RCC 7860 (cell line): Measurements from ENCODE around the gene PIGC.
A peak's percentile ranks its signal among the peaks of the same experiment; 100 is the strongest.

Experiments used
- DNase-seq: peaks from one replicate; pipeline ENCODE4 v3.0.0-alpha.2; 2015; ENCODE audit warnings: low spot score
- FAIRE-seq: peaks from 2 replicates; lab custom pipeline; 2012; peaks lifted over from hg19 to GRCh38; lab: Jason Lieb, UNC

PIGC gene

DNA sequence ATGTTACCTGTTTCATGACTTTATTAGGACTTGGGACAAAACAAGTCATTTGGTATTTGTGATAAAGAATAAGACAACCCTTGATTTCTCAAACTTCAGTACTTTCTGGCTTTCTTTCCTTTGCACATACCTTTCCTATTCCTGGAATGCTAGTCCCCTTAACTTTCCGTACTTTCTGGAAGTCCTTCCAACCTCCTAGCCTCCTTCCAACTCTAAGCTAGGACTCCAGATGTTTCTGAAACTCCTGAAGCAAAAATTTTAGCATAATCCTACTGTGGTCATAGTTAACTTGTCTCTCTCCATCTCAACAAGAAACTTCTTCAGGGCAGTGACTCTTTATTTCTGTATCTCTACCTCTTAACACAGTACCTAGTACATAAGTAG lies 43.2 kb downstream of the PIGC start:
- no peak for FAIRE-seq
- DNase-seq: no peak

DNA sequence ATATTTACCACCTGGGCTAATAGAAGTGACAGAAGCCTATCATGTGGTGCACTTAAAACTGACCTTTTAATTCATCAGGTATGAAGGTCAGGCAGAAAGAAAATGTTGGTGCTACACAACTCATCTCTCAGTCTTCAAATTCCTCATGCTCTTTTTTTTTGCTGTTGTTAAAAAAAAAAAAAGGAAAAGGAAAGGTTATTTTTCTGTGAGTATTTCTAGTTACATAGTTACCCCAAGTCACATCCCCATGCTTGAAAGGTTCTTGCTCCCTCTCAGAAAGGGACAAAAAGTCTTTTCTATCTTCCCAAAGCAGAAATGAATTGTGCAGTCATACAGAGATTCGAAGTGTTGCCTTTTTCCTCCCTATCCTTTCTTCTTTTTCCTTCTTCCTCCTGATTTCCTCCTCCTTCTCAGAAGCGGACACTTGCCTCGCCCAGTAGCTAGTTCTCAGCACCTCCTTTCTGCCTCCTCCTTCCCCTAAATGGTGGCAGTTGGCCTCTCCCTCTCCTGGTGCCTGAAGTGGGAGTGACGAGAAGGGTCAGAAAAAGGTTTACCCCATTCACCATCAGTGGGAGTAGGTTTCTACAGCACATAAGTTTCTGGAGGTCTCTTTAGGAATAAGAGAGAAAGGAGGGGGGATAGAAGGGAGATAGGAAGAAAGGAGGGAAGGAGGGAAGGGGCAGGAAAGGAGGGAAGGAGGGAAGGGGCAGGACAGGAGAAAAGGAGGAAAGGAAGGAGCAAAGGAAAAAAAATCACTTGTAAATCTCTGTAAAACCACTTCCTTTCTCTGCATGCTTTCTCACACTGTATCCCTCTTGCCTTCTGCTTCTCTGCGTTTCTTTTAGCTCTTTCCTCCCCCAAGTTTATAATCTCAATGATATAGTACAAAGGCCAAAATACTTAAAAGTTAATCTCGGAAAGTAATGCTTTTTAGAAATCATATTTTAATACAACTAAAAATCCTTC lies 43.8 kb downstream of the PIGC start:
- DNase-seq (no peak), FAIRE-seq (no peak)

DNA sequence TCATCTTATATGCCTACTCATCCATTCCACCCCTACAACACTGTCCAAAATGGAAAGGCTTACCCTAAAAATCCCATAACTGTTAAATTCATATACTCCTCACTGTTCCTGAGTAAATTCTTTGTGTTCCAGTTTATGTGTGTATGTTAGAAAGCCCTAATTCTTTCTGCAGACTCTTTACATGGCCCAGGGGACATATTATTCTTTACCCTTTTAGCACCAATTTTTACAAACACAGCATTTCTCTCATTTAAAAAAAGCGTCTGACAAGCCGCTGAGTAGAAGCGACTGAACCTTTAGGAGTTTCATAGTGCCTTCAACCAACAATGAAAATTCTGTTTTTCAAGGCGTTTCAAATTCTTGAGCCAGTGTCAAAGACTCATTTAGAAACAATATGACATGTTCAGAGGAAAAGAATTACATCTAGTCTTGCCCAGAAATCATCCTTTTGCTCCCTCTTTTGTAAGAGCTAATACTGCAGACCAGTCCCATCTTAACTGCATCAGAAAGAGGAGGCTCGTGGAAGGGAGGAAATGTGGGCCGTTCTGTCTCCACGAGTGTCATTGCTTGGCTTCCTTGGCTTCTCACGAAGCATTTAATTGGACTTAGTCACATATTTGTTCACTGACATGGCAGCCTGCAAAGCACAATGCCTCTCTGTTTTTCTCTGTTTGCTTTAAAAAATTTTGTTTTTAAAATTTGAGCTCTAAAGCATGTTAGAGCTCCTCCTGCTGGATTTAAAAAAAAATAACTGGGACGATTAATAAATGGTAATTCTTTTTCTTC lies 44.7 kb downstream of the PIGC start:
- DNase-seq (peak; percentile 89), FAIRE-seq (peak; percentile 93)

DNA sequence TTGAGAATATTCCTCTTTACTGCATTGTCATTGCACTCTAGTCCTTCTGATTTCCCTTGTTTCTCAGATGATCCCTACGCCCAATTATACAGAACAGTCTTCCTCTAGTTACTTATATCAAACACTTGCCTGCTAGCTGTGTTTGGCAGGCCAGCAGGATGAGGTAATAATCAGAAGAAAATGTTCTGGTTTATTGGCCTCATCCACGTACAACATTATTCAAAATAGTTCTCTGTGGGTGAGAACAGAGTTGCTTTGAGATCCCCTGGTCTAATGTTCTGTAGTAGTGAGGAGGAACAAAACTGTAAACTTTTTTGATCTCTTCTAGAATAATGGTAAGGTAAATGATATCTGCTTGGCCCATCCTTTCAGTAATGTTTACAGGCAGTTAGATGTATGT lies 45.7 kb downstream of the PIGC start:
- no peak for DNase-seq
- no peak for FAIRE-seq

DNA sequence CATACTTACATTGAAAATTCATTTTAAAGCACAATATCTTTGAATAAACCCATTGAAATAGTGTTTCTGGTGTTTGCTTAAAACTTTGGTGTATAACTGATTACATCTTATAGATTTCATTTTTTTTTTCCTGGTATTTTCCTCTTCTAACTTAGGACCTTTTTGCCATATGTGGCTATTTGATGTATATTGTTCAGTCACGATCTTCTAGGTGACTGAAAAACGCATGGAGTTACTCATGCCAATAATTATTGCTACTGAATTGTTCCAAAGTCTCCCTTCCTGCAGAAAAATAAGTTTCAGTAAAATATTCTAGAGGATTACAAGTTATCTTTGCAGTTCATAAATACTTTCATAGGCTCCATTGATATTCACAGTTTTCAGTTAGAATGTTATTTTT lies 46.2 kb downstream of the PIGC start:
- DNase-seq (no peak), FAIRE-seq (no peak)

DNA sequence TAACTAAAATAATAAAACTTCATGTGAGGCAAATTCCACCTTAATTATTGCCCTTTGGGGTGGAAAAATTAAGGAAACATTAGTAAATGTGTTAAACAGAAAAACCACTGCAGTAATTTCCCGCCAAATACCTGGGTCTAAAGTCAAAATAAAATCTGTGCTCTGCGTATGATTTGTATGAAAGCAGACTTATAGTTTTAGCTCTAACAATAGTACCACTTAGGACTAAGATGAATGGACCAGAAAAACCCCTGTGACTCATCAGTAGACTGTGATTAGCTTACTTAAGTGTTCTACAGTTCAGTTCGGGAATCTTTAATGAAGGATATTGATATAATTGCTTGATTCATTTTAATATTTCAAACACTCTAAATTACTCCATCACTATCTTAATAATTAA lies 46.6 kb downstream of the PIGC start:
- FAIRE-seq: peak; percentile 80
- no peak for DNase-seq

DNA sequence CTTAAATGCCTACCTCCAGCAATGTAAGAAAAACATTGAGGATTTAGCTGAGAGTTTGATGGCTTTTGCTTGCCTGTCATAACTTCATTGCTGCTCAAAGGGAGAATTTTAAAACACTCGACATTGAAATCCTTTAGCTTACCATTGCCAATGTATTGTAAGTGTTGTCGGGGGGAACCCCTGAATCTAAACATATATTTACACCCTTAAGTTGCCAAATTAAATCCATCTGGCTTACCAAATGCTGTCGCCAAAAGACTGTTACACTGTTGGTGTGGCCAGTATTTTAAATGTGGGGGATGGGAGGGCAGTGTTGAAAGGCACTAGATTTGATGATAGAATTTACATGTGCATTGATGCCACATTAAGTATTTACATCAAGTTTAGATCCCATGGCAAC lies 48.3 kb downstream of the PIGC start:
- FAIRE-seq (no peak), DNase-seq (no peak)

DNA sequence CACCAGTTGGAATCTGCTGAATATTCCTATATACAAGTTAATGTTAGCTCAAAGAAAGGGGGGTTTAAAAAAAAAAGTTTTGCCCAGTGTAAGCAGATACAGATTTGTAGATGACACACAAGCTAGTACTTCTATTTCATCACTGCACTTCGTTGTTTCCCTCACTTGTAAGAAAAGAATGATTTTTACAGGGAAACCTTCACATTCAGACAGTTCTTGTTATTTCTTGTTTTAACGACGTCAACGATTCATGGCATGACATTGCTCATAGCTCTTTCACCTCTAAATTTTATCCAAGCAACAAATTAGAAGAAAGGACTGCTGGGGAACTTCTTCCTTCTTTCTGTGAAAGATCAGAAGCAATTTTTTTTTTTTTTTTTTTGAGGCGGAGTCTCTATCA lies 49.1 kb downstream of the PIGC start:
- FAIRE-seq (no peak), DNase-seq (no peak)

DNA sequence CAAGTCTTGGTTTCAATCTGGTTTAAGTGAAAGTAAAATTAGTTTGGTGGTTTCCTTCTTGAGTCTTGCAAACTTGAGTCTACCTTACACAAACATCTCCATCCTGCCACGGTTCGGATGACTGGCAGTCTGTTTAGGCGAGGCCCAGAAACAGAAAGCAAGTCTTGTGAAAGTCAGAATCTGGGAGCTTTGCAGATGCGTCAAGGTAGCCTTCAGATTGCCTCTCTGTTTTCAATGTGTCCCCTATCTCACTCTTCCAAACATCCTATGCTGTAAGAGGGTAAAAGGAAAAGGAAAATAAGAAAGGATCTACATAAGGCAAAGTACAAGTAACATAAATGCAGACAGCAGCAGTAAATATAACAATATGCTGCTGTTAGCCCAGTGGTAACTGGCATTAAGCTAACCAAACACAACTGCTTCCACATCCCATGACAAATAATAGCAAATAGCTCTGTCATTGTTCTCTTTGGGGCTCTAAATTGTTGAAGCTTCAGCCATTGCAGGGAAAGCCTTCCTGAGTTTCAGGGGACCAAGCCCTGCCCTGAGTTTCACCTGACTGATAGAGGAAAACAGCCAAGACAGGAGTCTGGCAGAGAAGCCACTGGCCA lies 49.6 kb downstream of the PIGC start:
- DNase-seq (no peak), FAIRE-seq (no peak)

DNA sequence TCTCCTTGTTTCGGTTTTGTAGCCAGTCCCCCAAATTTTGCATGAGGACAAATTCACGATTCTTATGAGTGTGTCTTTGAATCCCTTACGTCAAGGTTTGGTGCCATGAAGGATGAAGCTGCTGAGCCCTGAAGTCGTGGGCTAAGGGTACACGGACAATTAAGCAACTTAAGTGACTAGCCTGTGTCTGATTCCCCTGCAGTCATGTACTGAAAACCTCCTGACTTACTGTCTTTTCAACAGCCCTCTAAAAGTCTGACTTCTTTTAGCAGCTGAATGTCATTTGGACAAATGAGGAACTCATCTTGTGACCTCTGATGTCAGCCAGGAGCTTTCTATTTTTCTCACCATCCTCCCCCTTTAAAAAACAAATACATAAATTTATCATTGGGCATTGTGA lies 50.5 kb downstream of the PIGC start:
- FAIRE-seq (no peak), DNase-seq (no peak)

DNA sequence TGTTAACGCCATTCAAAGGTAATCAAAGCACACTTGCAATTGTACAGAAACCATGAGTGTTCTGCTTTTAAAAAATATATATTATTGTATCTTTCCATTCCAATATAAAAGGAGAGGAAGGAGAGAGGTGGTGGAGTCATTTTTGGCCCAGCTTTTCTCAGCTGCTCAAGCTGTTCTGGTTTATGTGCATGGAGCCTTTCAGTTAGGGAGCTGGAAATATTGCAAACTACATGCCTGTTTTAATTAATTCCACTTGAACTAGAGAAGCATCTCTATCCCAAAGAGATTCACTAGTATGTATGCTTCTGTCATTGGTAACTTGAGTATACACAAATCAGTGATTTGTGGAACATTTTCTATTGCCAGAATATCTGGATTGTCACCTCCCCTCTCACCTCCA lies 51.9 kb downstream of the PIGC start:
- no peak for FAIRE-seq

More for the DNA sequence above, 51.9 kb downstream of the PIGC start:
- DNase-seq: no peak
